Measurements from ENCODE around the gene VPS11.

GRCh38 chr11:119087747-119088241 is 20.2 kb downstream of the VPS11 start:
- TF ChIP-seq CTCF (IDR thresholded peaks at IDR 0.05 in 8 of 11, conservative IDR thresholded peaks at IDR 0.05 in 3 of 11) (no peak), POLR2AphosphoS5 (IDR thresholded peaks at IDR 0.05) (peak in 1 of 3 donors; percentile 20)

All from spleen (tissue), 7 donors.